AG04450 (cell line): Measurements from ENCODE around the gene RFFL. TPM values are rescaled to one million over a fixed set of nuclear protein-coding genes. Genes with fewer than 3 reads are reported as not detected.

Source experiments
- CTCF ChIA-PET: fragments of 300-600, 350-600 bp; formaldehyde crosslinking; extraction: SDS; loops from one replicate; lab custom pipeline; 2022; ENCODE audit warnings: antibody characterized with exemption, inconsistent platforms; lab: Charles Lee
- POLR2A ChIA-PET: fragments of 350-600 bp; formaldehyde crosslinking; extraction: SDS; loops from one replicate; lab custom pipeline; 2021; ENCODE audit warnings: antibody characterized with exemption, inconsistent platforms; lab: Yijun Ruan, JAX
- DNase-seq: peaks from one replicate; pipeline ENCODE4 v3.0.0-alpha.2; 2011; ENCODE audit warnings: low read depth, low spot score
- H3K27ac ChIP-seq: one replicate; pipeline ENCODE4 v1.5.1; 2012; ENCODE audit warnings: low read depth, low read length, control low read depth
- H3K27me3 ChIP-seq: one replicate; pipeline ENCODE4 v1.6.0; 2012; ENCODE audit warnings: low read length; ENCODE audit not compliant: control insufficient read depth, insufficient read depth
- H3K4me3 ChIP-seq: 2 replicates; pipeline ENCODE4 v1.5.1; 2011; ENCODE audit warnings: mild to moderate bottlenecking, low read depth, low read length, control low read depth
- H3K9me3 ChIP-seq: 2 replicates; pipeline ENCODE4 v1.5.1; 2012; ENCODE audit warnings: low read length; ENCODE audit not compliant: control insufficient read depth, insufficient read depth
- CTCF ChIP-seq: IDR thresholded peaks from 2 replicates; pipeline ENCODE4 v1.5.1; 2011; ENCODE audit warnings: low read depth, low read length, control low read depth, inconsistent platforms
- polyA plus RNA-seq: library from polyadenylated mRNA; depleted of rRNA; stranded (reverse); fragments of >200 nt; gene quantifications from 2 replicates; pipeline ENCODE4 v1.2.3, GENCODE V29; 2011

The RFFL gene
- polyA plus RNA-seq, 1 experiment: 11.0 TPM

DNA sequence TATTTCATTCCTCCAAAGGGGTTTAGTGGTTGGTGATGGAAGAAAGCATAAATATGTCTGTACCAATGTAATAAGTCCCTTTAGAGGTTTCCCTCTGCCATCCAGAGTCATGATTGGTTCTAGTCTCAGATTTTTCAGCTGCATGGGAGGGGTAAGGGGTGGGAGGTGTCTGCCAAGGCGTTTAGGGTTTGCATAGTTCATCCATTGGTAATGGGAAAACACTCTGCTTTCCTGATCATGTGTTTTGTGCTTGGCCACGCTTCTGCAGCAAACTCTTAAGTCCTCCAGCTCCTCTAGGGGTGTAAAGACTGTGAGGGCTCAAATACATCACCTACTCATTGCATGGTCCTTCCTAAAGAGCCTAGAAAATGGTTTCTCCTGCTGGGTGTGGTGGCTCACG, 53.4 kb downstream of the RFFL start:
- DNase-seq: no peak
- Histone ChIP-seq H3K9me3 (no peaks in the 10 kb centered on the region), H3K27me3 (no peaks in the 10 kb centered on the region), H3K4me3 (no peak overlapping the region), H3K27ac (peak overlapping the region; percentile 34)
- POLR2A ChIA-PET: interaction anchor here (0.7 kb wide), 1 partner anchor 91 kb away, joined by 5 read pairs; no protein-coding TSS in a partner anchor
- CTCF ChIA-PET: no interaction called here
- no peak for TF ChIP-seq CTCF

DNA sequence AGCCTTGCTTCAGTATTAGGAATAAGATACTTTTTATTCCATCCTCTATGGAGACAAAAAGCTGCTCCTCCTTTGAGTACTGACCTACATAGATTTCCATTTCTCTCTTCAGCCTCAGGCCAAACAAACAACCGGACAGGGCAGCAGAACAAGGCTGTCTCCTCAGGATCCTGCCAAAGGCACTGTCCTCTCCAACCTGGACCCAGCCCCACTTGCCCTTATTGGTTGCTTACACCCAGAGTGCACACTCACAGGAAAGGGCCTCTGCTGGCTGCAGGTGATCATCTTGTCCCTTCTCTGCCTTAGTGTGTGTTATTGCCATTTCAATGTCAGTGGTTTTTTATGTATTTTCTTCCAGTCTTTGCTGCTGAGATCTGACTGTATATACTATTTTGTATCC, 56.5 kb downstream of the RFFL start:
- H3K27me3 ChIP-seq: no peaks in the 10 kb centered on the region
- TF ChIP-seq CTCF: no peak

DNA sequence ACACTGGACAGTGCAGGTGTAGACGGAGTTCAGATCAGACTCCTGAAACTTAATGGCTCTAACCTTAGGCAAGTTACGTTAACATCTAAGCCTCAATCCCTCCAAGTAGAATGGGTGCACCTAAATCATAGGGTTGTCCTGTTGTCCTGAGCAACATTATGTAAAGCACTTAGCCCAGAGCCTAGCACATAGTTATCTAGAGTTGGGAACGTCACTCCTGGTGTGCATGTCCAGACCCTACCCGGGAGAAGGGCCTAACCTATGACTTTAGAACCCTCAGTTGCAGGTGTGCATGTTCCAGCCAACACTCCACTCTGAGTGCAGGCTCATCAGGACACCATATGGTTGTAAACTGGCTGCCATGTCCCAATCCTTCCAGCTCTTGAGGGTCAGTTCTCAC, 57.2 kb downstream of the RFFL start:
- Histone ChIP-seq H3K27me3 (no peaks in the 10 kb centered on the region), H3K4me3 (no peak overlapping the region), H3K9me3 (no peaks in the 10 kb centered on the region), H3K27ac (no peak overlapping the region)
- CTCF ChIA-PET: interaction anchor here (0.7 kb wide), 1 partner anchor 58 kb away, joined by 3 read pairs; no protein-coding TSS in a partner anchor
- DNase-seq: no peak
- TF ChIP-seq CTCF: no peak
- POLR2A ChIA-PET: interaction anchor here (0.6 kb wide), 1 partner anchor 34 kb away, joined by 8 read pairs; no protein-coding TSS in a partner anchor

More for the DNA sequence above, 56.5 kb downstream of the RFFL start:
- H3K27ac ChIP-seq: no peak overlapping the region
- no peaks in the 10 kb centered on the region for H3K9me3 ChIP-seq
- no peak for DNase-seq
- POLR2A ChIA-PET: no interaction called here
- CTCF ChIA-PET: no interaction called here
- H3K4me3 ChIP-seq: no peak overlapping the region

DNA sequence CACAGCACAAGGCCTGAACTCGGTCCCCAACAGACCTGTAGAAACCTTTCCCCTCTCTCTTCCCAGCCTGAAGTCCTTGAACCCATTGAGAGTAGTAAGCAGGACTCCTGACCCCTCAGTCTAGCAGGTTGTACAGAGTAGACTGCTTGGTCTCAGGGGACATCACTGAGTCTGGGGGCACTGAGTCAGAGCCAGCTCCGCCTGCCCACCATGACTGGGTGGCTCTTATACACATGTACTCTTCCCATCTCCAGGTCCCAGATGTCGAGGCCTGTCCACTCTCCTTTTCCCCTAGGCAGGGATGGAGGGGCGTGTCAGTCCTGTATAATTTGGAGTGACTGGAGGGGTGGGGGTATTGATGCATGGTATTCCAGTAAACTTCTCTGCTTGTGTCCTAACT, 59.7 kb downstream of the RFFL start:
- H3K9me3 ChIP-seq: no peaks in the 10 kb centered on the region
- CTCF ChIA-PET: no interaction called here
- H3K4me3 ChIP-seq: no peak overlapping the region
- H3K27me3 ChIP-seq: no peaks in the 10 kb centered on the region
- TF ChIP-seq CTCF: no peak
- H3K27ac ChIP-seq: no peak overlapping the region
- DNase-seq: no peak
- POLR2A ChIA-PET: no interaction called here

DNA sequence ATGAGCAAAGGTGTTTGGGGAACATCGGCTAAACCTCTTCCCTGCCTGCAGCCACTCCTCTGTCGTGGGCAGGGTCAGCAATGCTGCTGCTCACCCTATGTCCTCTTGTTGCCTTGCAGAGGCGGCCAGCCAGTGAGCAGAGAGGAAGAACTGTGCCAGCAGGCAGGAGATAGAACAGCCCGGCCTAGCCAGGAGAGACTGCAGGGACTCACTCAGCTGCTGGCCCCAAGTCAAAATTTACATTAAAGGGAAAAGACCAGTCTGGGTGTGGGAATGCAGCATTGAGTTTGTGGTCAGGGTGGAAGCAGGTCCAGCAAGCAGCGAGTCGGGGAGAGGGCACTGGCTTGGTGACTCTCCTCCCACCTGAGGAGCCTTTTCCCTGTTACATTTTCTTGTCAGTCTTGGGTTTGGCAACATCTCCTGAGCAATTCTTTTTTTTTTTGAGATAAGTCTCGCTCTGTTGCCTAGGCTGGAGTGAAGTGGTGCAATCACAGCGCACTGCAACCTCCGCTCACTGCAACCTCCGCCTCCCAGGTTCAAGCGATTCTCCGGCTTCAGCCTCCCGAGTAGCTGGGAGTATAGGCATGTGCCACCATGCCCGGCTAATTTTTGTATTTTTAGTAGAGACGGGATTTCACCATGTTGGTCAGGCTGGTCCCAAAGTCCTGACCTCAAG, 60.5 kb downstream of the RFFL start:
- TF ChIP-seq CTCF: no peak

More for the DNA sequence above, 60.5 kb downstream of the RFFL start:
- DNase-seq: peak; percentile 29
- Histone ChIP-seq H3K27me3 (no peaks in the 10 kb centered on the region), H3K4me3 (no peak overlapping the region), H3K27ac (peak overlapping the region; percentile 21), H3K9me3 (no peaks in the 10 kb centered on the region)
- ChIA-PET CTCF (no interaction called here), POLR2A (interaction anchor here (0.7 to 1.5 kb wide), 4 partner anchors 22 to 125 kb away, joined by 3 to 5 read pairs (median 4); partner anchors contain the start of genes LIG3 and RFFL)
